HepG2 (cell line): ENCODE measurements around the gene APLNR. TPM values are rescaled to one million over a fixed set of nuclear protein-coding genes. Genes with fewer than 3 reads are reported as not detected.

Experiments
- ATAC-seq: fragments of 200-7000 bp; cut with Tn5 transposase; 3 replicates; pipeline ENCODE4 v1.9.1; 2020; ENCODE audit warnings: mild to moderate bottlenecking, moderate library complexity
- BruUV-seq: library from RNA; stranded (reverse); fragments of 400-500 nt; replicated peaks from 2 replicates; lab custom pipeline; 2021; lab: Mats Ljungman, UMichigan
- CTCF ChIA-PET: fragments of 300-600 bp; formaldehyde crosslinking; extraction: SDS; loops from one replicate; lab custom pipeline; 2021; ENCODE audit warnings: low total read pairs, inconsistent platforms, low intra/inter-chr PET ratio; lab: Yijun Ruan, JAX
- POLR2A ChIA-PET: fragments of 350-600 bp; sonication (Branson Sonifier 250); formaldehyde crosslinking; loops from one replicate; lab custom pipeline; 2020; ENCODE audit warnings: antibody characterized with exemption, inconsistent platforms; lab: Yijun Ruan, JAX
- DNase-seq: peaks from one replicate; pipeline ENCODE4 v3.0.0-alpha.2; 2015; ENCODE audit warnings: low spot score
- FAIRE-seq: peaks from 3 replicates; lab custom pipeline; 2011; peaks lifted over from hg19 to GRCh38; lab: Jason Lieb, UNC
- H2AFZ ChIP-seq: one replicate; pipeline ENCODE4 v1.6.1; 2011; ENCODE audit warnings: low read length, inconsistent platforms
- H3K27ac ChIP-seq: fragments of 300-600 bp; 3 replicates; pipeline ENCODE4 v1.8.0; 2011; ENCODE audit warnings: mixed run types, mild to moderate bottlenecking, mixed read lengths, low read length, inconsistent platforms; ENCODE audit not compliant: insufficient read depth; ENCODE audit errors: extremely low read length
- H3K27me3 ChIP-seq, 2 experiments: fragments of 200-600 bp in 1 of 2; 2 replicates in 1 of 2; 3 replicates in 1 of 2; pipeline versions ENCODE4 v1.6.0 to v1.8.0; 2011; ENCODE audit warnings: low read length in 2 of 2, mild to moderate bottlenecking in 2 of 2, moderate library complexity in 2 of 2, inconsistent platforms in 1 of 2; ENCODE audit not compliant: insufficient read depth in 2 of 2, control insufficient read depth in 1 of 2
- H3K36me3 ChIP-seq, 2 experiments: fragments of 200-600 bp in 1 of 2; replicated peaks in 1 of 2; 2 replicates in 1 of 2; 3 replicates in 1 of 2; pipeline versions ENCODE4 v1.5.1 to v1.8.0; 2011; ENCODE audit warnings: low read length in 2 of 2, inconsistent platforms in 1 of 2; ENCODE audit not compliant: insufficient read depth in 2 of 2, control insufficient read depth in 1 of 2
- H3K4me1 ChIP-seq: 2 replicates; pipeline ENCODE4 v1.5.1; 2012; ENCODE audit warnings: low read length, inconsistent platforms; ENCODE audit not compliant: insufficient read depth
- H3K4me2 ChIP-seq: 2 replicates; pipeline ENCODE4 v1.6.0; 2011; ENCODE audit warnings: low read depth, low read length, inconsistent platforms
- H3K4me3 ChIP-seq, 3 experiments: fragments of 200-600 bp in 1 of 3; sonication (generic), shearing (Covaris generic) in 1 of 3; replicated peaks in 1 of 3; 2 replicates each; pipeline ENCODE4 v1.5.1; 2011 to 2016; ENCODE audit warnings: low read length in 3 of 3, inconsistent platforms in 2 of 3, low read depth in 2 of 3, mild to moderate bottlenecking in 2 of 3, control low read depth in 1 of 3, mixed read lengths in 1 of 3; ENCODE audit not compliant: insufficient read depth in 1 of 3
- H3K79me2 ChIP-seq: one replicate; pipeline ENCODE4 v1.6.1; 2011; ENCODE audit warnings: low read length, inconsistent platforms; ENCODE audit not compliant: insufficient read depth
- H3K9ac ChIP-seq: 2 replicates; pipeline ENCODE4 v1.6.0; 2011; ENCODE audit warnings: mild to moderate bottlenecking, low read depth, low read length, inconsistent platforms; ENCODE audit not compliant: insufficient read depth
- H3K9me3 ChIP-seq: 2 replicates; pipeline ENCODE4 v1.5.1; 2012; ENCODE audit warnings: mild to moderate bottlenecking, low read length
- H4K20me1 ChIP-seq: 2 replicates; pipeline ENCODE4 v1.6.0; 2011; ENCODE audit warnings: inconsistent platforms, mild to moderate bottlenecking, low read length, moderate library complexity; ENCODE audit not compliant: insufficient read depth
- CEBPB ChIP-seq: IDR thresholded peaks from 2 replicates; pipeline ENCODE4 v1.6.1; 2011; ENCODE audit warnings: low read depth, low read length, improper control_type of control experiment, borderline replicate concordance
- NFATC3 ChIP-seq: sonication (generic); formaldehyde crosslinking; IDR thresholded peaks from 2 replicates; pipeline ENCODE4 v1.5.1; 2020; ENCODE audit warnings: mild to moderate bottlenecking, missing genetic modification reagents
- PAF1 ChIP-seq: IDR thresholded peaks from 2 replicates; pipeline ENCODE4 v1.6.1; 2016; ENCODE audit warnings: missing genetic modification reagents, missing compliant biosample characterization
- PPARG ChIP-seq: conservative IDR thresholded peaks from 2 replicates; pipeline ENCODE4 v1.6.1; 2016; ENCODE audit warnings: missing biosample characterization, missing genetic modification reagents
- ZNF7 ChIP-seq: IDR thresholded peaks from 2 replicates; pipeline ENCODE4 v1.6.1; 2016; ENCODE audit warnings: missing biosample characterization, missing genetic modification reagents
- WGBS: methylation state at CpG from one replicate; pipeline ENCODE4 v1.1.6; 2017; ENCODE audit warnings: low lambda C conversion rate; 5-methylcytosine and 5-hydroxymethylcytosine counted together
- in situ Hi-C: cut with HindIII; loops from 2 replicates; pipeline ENCODE4 v1.10.0; 2017; ENCODE audit warnings: low pct_unique_long_range_greater_than_20kb; ENCODE audit not compliant: extremely low pct_ligation_motif_present
- intact Hi-C: fragments of 100-400 bp; cut with micrococcal nuclease; formaldehyde crosslinking; loops from one replicate; pipeline ENCODE4 v1.10.0; 2022; ENCODE audit not compliant: unreplicated experiment
- polyA plus RNA-seq, 8 experiments: library from polyadenylated mRNA; depleted of rRNA in 3 of 8; stranded (reverse) in 7 of 8; unstranded in 1 of 8; fragments of >200 nt; fragmentation: Illumina TruSeq in 4 of 8; extraction: Trizol in 4 of 8; gene quantifications; 2 replicates each; pipeline versions ENCODE4 v1.2.1 to v1.2.3, GENCODE V29; 2011 to 2016; ENCODE audit warnings: low read depth in 4 of 8, missing spikeins in 1 of 8, mixed read lengths in 1 of 8; ENCODE audit not compliant: insufficient read depth in 1 of 8
- total RNA-seq, 5 experiments: library from RNA; depleted of rRNA; stranded (reverse); fragments of >200 nt; fragmentation: Illumina TruSeq; extraction: Trizol; gene quantifications; 2 replicates each; pipeline ENCODE4 v1.2.3, GENCODE V29; 2016; ENCODE audit warnings: low read depth in 1 of 5
- TF ChIP-seq, protein P1 (sequence below): sonication (generic); formaldehyde crosslinking; IDR thresholded peaks from 2 replicates; pipeline ENCODE4 v1.4.0; 2020; ENCODE audit warnings: missing genetic modification reagents
- TF ChIP-seq, protein P2 (sequence below): sonication (generic); formaldehyde crosslinking; IDR thresholded peaks from 2 replicates; pipeline ENCODE4 v1.8.1; 2023; ENCODE audit warnings: missing genetic modification reagents, mild to moderate bottlenecking, borderline replicate concordance

APLNR gene
- total and polyA plus RNA-seq, 2 of the 13 experiments (the other 11 are each of a cell fraction or from before 2014, with no cell fraction given), result not detected

DNA sequence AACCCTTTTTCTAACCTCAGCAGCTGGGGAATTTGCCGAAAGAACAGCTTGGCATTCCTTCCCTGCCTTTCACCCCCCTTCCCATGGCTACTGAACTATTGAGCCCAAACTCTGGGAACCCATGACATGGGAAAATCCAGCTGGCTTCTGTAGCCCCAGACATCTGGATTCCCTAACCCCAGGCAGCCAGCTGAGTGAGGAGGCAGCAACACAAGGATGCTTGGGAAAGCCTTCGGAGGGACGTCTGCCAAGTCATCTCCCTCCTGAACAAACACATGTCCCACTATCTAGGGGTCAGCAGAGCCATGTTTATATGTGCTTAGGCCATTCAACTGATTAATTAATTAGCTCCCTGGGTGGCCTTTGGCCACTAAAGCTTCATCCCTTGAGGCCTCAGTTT, 33.7 kb downstream of the APLNR start:
- Histone ChIP-seq H4K20me1 (no peaks in the 10 kb centered on the region), H3K9me3 (no peaks in the 10 kb centered on the region), H3K4me3 (no peak overlapping the region), H3K4me1 (no peaks in the 10 kb centered on the region), H3K36me3 (no peaks in the 10 kb centered on the region), H3K4me2 (no peak overlapping the region), H3K27ac (no peak overlapping the region), H3K27me3 (peaks cover 1 to 28% of the 10 kb centered on the region in 2 experiments; a peak in 3 of 5 replicates), H3K9ac (no peak overlapping the region), H3K79me2 (no peaks in the 10 kb centered on the region), H2AFZ (no peak overlapping the region)
- in situ Hi-C loops, result no loop called here
- no TSS peak for BruUV-seq
- intact Hi-C loops, result no loop called here
- ATAC-seq (no peak), FAIRE-seq (no peak), DNase-seq (no peak)
- no peak for TF ChIP-seq PAF1 (CRISPR knock-in tag)
- ChIA-PET CTCF (no interaction called here), POLR2A (no interaction called here)
- 27% methylated on average over 3 of the region's 3 CpGs for WGBS

DNA sequence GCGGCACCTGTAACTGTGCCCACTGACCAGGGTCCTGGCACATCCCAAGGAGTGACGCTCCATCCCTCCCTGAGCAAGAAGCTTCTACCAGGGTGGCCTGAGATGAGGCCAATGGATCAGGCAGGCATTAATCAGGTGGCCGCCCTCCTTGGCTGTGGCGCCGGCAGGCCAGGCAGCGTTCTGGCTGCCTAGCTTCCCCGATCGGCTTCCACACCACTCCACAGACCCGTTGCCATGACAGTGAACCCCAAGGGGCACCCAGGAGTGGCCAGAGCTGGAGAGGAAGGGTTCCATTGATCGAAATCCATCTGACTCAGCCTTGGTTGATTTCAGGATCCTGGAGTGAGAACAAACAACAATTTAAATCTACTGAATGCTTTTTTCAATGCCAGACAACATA, 34.8 kb downstream of the APLNR start:
- WGBS, result 19% methylated on average over 3 of the region's 10 CpGs

More for the DNA sequence above, 34.8 kb downstream of the APLNR start:
- Histone ChIP-seq H2AFZ (no peak overlapping the region), H3K9me3 (no peaks in the 10 kb centered on the region), H3K4me3 (no peak overlapping the region), H3K36me3 (no peaks in the 10 kb centered on the region), H4K20me1 (no peaks in the 10 kb centered on the region), H3K27ac (no peak overlapping the region)
- BruUV-seq, result no TSS peak
- no peak for DNase-seq
- TF ChIP-seq PPARG (CRISPR knock-in tag) (no peak), ZNF7 (CRISPR knock-in tag) (no peak), NFATC3 (CRISPR knock-in tag) (no peak), CEBPB (no peak)
- TF ChIP-seq, protein P1, sequence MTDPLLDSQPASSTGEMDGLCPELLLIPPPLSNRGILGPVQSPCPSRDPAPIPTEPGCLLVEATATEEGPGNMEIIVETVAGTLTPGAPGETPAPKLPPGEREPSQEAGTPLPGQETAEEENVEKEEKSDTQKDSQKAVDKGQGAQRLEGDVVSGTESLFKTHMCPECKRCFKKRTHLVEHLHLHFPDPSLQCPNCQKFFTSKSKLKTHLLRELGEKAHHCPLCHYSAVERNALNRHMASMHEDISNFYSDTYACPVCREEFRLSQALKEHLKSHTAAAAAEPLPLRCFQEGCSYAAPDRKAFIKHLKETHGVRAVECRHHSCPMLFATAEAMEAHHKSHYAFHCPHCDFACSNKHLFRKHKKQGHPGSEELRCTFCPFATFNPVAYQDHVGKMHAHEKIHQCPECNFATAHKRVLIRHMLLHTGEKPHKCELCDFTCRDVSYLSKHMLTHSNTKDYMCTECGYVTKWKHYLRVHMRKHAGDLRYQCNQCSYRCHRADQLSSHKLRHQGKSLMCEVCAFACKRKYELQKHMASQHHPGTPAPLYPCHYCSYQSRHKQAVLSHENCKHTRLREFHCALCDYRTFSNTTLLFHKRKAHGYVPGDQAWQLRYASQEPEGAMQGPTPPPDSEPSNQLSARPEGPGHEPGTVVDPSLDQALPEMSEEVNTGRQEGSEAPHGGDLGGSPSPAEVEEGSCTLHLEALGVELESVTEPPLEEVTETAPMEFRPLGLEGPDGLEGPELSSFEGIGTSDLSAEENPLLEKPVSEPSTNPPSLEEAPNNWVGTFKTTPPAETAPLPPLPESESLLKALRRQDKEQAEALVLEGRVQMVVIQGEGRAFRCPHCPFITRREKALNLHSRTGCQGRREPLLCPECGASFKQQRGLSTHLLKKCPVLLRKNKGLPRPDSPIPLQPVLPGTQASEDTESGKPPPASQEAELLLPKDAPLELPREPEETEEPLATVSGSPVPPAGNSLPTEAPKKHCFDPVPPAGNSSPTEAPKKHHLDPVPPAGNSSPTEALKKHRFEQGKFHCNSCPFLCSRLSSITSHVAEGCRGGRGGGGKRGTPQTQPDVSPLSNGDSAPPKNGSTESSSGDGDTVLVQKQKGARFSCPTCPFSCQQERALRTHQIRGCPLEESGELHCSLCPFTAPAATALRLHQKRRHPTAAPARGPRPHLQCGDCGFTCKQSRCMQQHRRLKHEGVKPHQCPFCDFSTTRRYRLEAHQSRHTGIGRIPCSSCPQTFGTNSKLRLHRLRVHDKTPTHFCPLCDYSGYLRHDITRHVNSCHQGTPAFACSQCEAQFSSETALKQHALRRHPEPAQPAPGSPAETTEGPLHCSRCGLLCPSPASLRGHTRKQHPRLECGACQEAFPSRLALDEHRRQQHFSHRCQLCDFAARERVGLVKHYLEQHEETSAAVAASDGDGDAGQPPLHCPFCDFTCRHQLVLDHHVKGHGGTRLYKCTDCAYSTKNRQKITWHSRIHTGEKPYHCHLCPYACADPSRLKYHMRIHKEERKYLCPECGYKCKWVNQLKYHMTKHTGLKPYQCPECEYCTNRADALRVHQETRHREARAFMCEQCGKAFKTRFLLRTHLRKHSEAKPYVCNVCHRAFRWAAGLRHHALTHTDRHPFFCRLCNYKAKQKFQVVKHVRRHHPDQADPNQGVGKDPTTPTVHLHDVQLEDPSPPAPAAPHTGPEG (CRISPR knock-in tag), result no peak
- TF ChIP-seq, protein P2, sequence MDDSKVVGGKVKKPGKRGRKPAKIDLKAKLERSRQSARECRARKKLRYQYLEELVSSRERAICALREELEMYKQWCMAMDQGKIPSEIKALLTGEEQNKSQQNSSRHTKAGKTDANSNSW (CRISPR knock-in tag), result no peak
- TF ChIP-seq, all 625 proteins: peak for 0
- ATAC-seq (no peak), FAIRE-seq (no peak)
- ChIA-PET POLR2A (no interaction called here), CTCF (no interaction called here)
- Histone ChIP-seq H3K4me1 (no peaks in the 10 kb centered on the region), H3K9ac (no peak overlapping the region), H3K4me2 (no peak overlapping the region), H3K27me3 (peaks cover 1 to 28% of the 10 kb centered on the region in 2 experiments; a peak in 3 of 5 replicates), H3K79me2 (no peaks in the 10 kb centered on the region)
- in situ Hi-C loops, result no loop called here
- intact Hi-C loops, result no loop called here
